HFF-Myc (cell line): ENCODE measurements around the gene MND1.
A peak's percentile ranks its signal among the peaks of the same experiment; 100 is the strongest.

Experiments
- DNase-seq: peaks from one replicate; pipeline ENCODE4 v3.0.0-alpha.2; 2011; ENCODE audit warnings: low read depth; ENCODE audit errors: extremely low read depth
- H3K4me3 ChIP-seq: replicated peaks from 2 replicates; pipeline ENCODE4 v1.5.1; 2011; ENCODE audit warnings: low read depth, mild to moderate bottlenecking, control low read depth, low read length
- CTCF ChIP-seq: IDR thresholded peaks from 2 replicates; pipeline ENCODE4 v1.5.1; 2012; ENCODE audit warnings: mild to moderate bottlenecking, low read depth, low read length, control low read depth; ENCODE audit errors: missing control alignments

The MND1 gene

GRCh38 chr4:153432965-153433753 is 88.7 kb downstream of the MND1 start:
- H3K4me3 ChIP-seq = no peak overlapping the region
- no peak for DNase-seq
- peak; percentile 46 for TF ChIP-seq CTCF

DNA sequence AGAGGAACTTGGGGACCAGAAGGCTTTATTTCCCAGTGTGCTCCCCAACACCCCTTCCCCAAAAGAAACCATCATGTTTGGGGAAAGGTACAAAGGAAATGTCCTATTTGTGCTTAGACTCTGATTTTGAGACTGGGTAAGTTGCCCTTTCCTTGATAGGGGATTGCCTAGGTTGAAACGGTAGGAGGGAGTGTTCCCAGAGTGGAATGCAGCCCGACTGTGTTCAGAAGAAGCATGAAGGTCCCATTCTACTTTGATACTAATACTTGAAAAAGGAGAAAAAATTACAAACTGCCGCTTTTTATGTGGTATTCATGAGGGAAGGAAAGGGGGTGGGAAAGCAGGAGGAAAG is 89.2 kb downstream of the MND1 start:
- DNase-seq = no peak
- H3K4me3 ChIP-seq = no peak overlapping the region
- no peak for TF ChIP-seq CTCF

DNA sequence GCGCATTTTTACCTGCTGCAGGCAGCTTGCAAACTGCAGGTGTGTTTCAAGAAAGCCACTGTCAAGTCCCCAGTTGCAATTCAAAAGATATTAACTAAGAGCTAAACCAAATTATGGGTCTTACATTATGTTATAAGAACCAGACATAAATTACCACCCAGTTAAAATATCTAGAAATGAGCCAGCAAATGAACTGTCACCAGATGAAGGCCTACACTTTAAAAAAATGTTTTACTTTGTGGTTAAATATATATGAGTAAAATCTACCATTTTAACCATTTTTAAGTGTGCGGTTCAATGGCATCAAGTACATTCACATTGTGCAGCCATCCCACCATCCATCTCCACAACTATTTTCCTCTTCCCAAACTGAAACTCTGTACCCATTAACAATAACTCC is 89.7 kb downstream of the MND1 start:
- no peak overlapping the region for H3K4me3 ChIP-seq
- no peak for TF ChIP-seq CTCF
- DNase-seq = no peak

DNA sequence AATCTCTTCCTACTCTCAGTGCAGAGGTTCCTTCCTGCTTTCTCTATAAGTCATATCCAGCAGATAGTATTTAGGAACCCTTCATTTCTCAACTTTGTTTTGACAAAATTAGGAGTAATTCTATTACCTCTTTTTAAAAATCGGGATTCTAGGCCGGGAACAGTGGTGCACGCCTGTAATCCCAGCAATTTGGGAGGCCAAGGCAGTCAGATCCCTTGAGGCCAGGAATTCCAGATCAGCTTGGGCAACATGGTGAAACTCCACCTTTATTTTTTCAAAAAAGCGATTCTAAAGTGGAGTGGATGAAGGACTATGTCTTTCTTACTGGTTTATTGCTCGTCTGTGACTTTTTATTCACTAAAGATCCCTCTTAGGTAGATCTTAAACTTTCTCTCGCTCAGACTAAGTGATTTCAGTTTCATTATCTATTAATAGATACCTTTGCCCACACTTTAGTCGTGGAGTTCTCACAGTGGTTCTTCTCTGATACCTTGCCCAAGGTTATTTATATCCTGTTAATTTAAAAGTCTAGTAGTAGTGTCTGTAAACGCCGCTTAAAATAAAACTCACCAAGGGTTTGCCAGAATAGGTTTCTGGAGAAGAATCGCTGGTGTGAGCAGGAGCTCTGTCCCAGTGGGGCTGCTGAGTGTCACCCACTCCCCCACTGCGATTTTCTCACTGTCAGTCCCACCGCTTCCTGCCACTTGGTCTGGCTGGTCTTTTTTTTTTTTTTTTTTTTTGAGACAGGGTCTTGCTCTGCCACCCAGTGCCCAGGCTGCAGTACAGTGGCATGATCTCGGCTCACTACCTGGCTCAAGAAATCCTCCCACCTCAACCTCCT is 94.6 kb downstream of the MND1 start:
- no peak for TF ChIP-seq CTCF
- DNase-seq = no peak
- H3K4me3 ChIP-seq = no peak overlapping the region

DNA sequence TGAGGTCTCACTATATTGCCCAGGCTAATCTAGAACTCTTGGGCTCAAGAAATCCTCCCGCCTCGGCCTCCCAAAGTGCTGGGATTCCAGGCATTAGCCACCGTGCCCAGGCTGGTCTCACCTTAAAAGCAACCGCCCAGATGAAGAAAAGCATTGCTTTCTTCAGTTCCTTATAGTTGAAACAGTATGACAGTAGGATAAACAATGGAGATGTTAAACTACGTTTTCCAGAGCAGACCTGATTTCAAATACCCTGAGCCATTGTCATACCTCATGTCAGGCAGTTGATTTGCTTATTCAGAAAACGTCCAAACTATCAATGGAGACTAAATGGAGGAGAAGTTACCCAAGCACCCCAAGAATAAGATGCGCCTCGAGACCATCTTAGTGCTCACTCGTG is 95.3 kb downstream of the MND1 start:
- H3K4me3 ChIP-seq = no peak overlapping the region
- DNase-seq = no peak
- no peak for TF ChIP-seq CTCF

GRCh38 chr4:153440475-153440874 is 96.0 kb downstream of the MND1 start:
- TF ChIP-seq CTCF = no peak
- H3K4me3 ChIP-seq = no peak overlapping the region

More at GRCh38 chr4:153440475-153440874, 96.0 kb downstream of the MND1 start:
- no peak for DNase-seq
